Stimulated activated naive CD8-positive, alpha-beta T cell treated with anti-CD3 and anti-CD28 coated beads, Interleukin-15, Interleukin-2, amounts not matched to agents 100 ng/mL and 50 ng/mL, for 24 hours (primary cell): ENCODE data around the gene ASTL.

Experiments used
- H3K27ac Mint-ChIP-seq: one replicate; pipeline ENCODE4 v1.8.0; 2021; ENCODE audit warnings: mild to moderate bottlenecking, mixed read lengths
- H3K27me3 Mint-ChIP-seq: one replicate; pipeline ENCODE4 v1.8.0; 2021; ENCODE audit warnings: mixed read lengths
- H3K36me3 Mint-ChIP-seq: one replicate; pipeline ENCODE4 v1.8.0; 2021; ENCODE audit warnings: low read depth, mixed read lengths
- H3K4me1 Mint-ChIP-seq: one replicate; pipeline ENCODE4 v1.8.0; 2021; ENCODE audit warnings: low read depth, mixed read lengths
- H3K4me3 Mint-ChIP-seq: one replicate; pipeline ENCODE4 v1.8.0; 2021; ENCODE audit warnings: mild to moderate bottlenecking, mixed read lengths
- H3K9me3 Mint-ChIP-seq: one replicate; pipeline ENCODE4 v1.8.0; 2021; ENCODE audit warnings: mixed read lengths

Gene ASTL

DNA sequence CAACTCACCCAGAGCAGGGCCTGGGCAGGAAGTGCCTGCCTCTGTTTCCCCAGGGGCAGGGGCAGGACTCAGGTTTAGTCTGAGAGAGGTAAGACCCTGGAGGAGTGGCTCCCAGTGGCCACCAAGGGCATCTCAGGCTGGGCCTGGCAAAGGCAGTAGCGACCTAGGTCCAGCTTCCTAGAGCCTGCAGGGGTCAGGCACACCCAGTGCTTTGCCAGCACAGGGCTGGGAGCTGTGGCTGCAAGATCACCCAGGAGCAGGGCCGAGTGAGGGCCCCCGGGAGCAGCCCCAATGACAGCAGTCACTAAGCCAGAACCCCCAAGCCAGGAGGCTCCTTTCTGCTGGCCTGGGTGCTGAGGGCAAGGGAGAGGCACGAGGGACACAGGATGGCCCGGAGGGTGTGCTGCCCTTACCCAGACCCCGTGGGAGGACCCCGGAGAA lies 15.7 kb upstream of the ASTL start:
- Mint-ChIP-seq H3K27me3 (no peaks in the 10 kb centered on the region), H3K4me1 (peaks cover 88% of the 10 kb centered on the region), H3K27ac (no peak overlapping the region), H3K9me3 (no peaks in the 10 kb centered on the region), H3K4me3 (no peak overlapping the region), H3K36me3 (no peaks in the 10 kb centered on the region)

DNA sequence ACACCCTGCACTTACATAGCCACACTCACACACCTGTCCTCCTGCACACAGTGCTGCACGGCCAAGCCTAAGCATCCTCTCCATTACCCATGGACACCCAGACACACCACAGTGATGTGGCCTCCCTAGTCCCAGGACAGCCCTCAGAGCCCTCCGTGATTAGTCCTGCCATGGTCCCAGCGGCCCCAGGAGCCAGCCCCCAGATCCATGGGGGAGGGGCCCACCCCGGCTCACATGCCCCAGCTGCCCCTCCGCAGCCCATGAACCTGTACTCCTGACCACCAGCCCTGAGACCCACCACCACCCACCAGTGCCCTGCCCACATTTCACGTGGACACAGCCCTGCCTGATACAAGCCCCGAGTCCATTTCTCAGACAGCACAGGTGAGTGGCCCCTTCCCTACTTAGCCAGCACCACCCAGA lies 15.0 kb upstream of the ASTL start:
- H3K9me3 Mint-ChIP-seq, result no peaks in the 10 kb centered on the region
- H3K4me1 Mint-ChIP-seq, result peaks cover 87% of the 10 kb centered on the region
- no peaks in the 10 kb centered on the region for H3K27me3 Mint-ChIP-seq
- peak overlapping the region; percentile 45 for H3K27ac Mint-ChIP-seq
- H3K4me3 Mint-ChIP-seq, result no peak overlapping the region
- no peaks in the 10 kb centered on the region for H3K36me3 Mint-ChIP-seq

DNA sequence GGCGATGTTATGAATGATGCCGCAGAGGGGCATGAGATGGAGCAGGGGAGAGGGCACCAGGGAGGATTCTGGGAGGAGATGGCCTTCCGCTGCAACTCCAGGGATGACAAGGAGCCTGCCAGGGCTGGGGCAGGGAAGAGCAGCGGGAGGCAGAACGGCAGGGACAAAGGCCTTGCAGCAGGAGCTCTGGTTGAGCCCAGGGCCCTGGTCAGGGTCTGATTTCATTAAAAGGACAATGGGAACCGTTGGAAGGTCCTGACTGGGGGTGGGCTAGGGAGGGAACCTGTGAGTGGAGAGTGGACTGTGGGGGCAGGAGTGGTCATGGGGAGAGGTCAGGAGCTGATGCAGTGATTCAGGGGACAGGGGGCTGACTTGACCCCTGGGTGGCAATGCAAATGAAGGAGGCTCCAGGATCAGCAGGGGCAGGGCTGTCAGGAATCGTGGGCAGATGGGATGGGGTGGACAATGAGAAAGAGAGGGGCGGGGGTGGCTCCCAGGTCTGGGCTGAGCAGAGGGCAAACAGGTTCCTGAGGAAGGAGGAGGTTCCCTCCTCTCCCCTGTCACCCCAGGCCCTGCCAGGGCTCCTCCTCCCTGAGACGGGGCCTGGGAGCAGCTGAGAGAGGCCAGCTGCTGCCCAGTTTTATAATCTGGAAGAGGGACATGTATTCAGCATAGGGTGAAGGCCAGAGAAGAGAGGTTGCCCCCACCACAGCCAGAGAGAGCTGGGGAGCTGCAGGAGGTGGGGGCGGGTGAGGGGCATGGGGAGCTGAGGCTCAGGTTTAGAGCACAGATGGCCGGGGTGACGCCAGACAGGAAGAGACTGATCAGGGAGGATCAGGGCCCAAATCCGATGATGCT lies 14.2 kb upstream of the ASTL start:
- Mint-ChIP-seq H3K27me3 (no peaks in the 10 kb centered on the region), H3K4me3 (no peak overlapping the region), H3K9me3 (no peaks in the 10 kb centered on the region), H3K36me3 (no peaks in the 10 kb centered on the region), H3K4me1 (peaks cover 87% of the 10 kb centered on the region), H3K27ac (no peak overlapping the region)

DNA sequence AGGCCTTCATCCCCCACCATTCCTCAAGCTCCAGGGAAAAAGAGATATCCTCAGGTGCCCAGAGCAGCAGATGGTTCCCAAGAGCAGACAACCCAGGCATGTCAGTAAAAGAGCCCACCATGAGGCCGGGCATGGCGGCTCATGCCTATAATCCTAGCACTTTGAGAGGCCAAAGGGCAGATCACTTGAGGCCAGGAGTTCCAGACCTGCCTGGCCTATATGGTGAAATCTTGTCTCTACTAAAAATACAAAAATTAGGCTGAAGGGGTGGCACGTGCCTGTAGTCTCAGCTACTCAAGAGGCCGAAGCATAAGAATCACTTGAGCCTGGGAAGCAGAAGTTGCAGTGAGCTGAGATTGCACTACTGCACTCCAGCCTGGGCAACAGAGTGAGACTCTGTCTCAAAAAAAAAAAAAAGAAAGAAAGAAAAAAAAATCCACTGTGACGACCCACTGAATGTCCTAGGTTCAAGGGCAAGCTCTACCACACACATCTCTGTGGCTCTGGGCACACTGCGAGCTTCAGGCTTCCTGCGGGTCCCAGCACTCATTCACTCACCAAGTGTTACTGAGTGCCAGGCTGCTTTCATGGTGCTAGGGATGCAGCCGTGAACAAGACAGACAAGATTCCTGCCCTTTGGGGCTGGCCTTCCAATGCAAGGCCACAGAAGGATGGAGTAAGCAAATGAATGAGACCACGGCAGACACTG lies 13.4 kb upstream of the ASTL start:
- peaks cover 87% of the 10 kb centered on the region for H3K4me1 Mint-ChIP-seq
- H3K36me3 Mint-ChIP-seq, result no peaks in the 10 kb centered on the region
- H3K27ac Mint-ChIP-seq, result peak overlapping the region; percentile 21
- H3K27me3 Mint-ChIP-seq, result no peaks in the 10 kb centered on the region
- no peak overlapping the region for H3K4me3 Mint-ChIP-seq
- no peaks in the 10 kb centered on the region for H3K9me3 Mint-ChIP-seq

DNA sequence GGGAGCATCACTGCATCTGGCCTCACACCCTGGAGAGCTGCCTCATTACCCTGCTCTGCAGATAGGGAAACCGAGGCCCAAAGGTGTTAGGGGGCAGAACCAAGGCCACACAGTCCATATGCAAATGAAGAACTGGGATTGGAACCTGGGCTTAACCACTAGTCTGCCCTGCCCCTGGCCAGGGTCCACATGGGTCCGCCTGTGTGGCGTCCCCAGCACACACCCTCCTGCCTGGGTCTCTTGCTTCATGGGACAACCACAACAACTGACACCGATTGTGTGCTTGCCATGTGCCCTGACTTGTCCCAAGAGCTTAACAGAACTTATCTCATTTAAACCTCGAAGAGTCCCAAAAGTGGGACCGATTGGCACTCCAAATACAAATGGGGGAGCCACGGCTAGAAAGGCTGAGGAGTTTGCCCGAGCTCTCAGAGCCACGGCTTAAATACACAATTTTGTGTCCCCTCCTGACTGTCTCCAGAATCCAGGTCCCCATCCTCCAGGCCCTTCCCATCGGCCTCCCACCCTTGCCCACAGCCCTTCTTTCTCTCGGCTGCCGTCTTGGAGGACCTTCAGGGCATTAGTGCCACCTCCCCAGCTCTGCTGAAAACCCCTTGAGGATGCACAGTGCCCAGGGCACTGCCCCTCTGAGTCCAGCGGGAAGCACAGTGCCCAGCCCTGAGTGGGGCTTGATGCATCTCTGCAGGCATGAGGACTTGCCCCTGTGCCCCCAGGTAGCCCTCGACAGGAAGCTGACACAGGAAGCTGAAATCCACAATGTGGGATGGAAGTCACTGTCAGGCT lies 12.7 kb upstream of the ASTL start:
- H3K27me3 Mint-ChIP-seq, result no peaks in the 10 kb centered on the region
- H3K36me3 Mint-ChIP-seq, result no peaks in the 10 kb centered on the region
- no peaks in the 10 kb centered on the region for H3K9me3 Mint-ChIP-seq
- H3K27ac Mint-ChIP-seq, result peak overlapping the region; percentile 21
- H3K4me1 Mint-ChIP-seq, result peaks cover 85% of the 10 kb centered on the region
- no peak overlapping the region for H3K4me3 Mint-ChIP-seq

DNA sequence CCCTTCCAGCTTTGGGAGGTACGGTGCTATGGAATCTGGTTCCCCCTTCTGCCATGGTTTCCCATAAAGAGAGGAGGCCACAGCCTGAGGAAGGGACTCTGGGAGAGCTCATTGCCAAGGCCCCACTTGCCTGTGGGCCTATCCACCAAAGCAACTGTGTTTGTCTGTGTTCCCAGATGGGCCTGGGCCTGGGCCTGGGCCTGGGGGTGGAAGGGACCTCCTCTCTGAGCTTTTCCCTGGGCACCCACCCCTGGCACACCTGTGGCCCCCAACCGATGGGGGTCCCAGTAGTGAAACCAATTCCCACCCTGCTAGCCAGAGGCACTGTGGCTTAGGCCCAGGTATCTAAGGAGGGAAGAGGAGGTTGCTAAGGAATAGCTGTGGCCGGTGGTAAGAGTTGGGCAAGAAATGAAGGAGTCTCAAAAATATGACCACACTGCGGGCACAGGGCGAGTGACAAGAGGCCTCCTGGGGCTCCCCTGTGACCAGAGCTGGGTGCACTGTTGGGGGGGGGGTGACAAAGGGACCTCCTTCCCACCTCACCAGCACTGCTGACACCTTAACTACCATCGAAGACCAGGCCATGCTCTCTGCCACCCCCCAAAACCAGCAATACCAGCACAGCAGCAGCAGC lies 11.8 kb upstream of the ASTL start:
- H3K27me3 Mint-ChIP-seq, result no peaks in the 10 kb centered on the region
- no peaks in the 10 kb centered on the region for H3K9me3 Mint-ChIP-seq
- H3K36me3 Mint-ChIP-seq, result no peaks in the 10 kb centered on the region
- no peak overlapping the region for H3K27ac Mint-ChIP-seq
- H3K4me3 Mint-ChIP-seq, result no peak overlapping the region
- peaks cover 80% of the 10 kb centered on the region for H3K4me1 Mint-ChIP-seq

DNA sequence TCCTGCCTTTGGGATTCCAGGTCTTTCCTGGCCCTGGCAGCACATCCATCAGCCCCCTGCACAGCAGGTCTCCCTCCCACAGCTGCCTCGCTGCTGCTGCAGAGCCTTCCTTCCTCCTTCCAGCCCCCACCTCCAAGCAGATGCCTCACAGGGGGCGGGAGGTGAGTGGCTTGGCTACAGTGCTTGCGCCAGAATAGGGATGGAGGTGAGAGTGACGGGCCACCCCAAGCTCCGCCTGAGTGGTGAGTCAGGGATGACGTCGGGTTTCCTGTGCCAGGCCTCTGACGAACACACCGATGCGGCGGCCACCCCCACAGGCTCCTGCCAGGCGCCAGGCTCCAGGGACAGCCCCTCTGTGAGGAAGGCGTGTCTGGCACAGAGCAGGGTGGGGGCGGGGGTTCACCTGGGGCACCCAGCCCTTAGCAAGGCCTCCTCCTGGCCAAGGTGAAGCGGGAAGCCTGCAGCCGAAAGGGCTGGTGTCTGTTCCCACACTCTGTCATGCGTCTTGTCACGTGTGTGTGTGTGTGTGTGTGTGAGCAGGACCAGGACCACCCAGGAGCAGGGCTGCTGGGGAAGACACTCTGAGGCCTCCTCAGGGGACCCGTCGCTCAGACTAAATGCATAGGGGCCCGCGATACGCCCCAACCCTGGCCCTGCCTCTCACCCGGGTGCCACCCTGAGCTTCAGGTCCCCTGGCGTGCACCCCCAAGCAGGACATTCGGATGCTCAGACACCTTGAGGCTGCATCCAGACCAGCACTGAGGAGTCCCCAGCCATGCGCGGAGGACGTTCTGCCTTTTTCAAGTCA lies 10.3 kb upstream of the ASTL start:
- H3K4me1 Mint-ChIP-seq, result peaks cover 81% of the 10 kb centered on the region
- peak overlapping the region; percentile 96 for H3K27ac Mint-ChIP-seq
- H3K27me3 Mint-ChIP-seq, result no peaks in the 10 kb centered on the region
- peak overlapping the region; percentile 89 for H3K4me3 Mint-ChIP-seq
- no peaks in the 10 kb centered on the region for H3K9me3 Mint-ChIP-seq
- peaks cover 12% of the 10 kb centered on the region for H3K36me3 Mint-ChIP-seq

DNA sequence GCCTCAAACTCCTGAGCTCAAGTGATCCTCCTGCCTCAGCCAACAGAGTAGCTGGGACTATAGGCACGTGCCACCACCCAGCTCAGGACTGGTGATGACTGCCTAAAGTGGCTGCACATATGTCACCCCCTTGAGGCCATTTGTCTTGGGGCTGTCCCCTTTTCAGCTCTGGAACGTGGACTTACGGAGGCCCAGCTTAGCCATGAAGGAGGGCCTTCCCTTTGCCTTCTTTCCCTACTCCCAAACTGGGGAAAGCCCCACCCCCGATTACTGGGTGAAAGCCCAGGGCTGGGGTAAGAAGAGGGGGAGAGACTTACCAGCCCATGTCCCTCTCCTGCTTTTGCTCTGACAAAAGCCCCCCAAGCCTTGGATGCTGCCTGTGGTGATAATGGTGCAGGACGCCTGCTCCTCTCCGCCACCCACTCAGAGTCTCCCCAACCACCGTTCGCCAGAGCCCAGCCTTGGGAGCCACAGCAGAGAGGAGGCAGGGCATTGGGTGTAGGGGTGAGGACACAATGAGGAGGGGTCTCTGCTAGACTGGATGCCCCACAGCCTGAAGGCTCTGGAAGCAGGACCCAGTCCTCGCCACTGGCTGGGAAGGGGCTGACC lies 9.4 kb upstream of the ASTL start:
- Mint-ChIP-seq H3K27ac (peak overlapping the region; percentile 96), H3K36me3 (peaks cover 21% of the 10 kb centered on the region), H3K4me1 (peaks cover 77% of the 10 kb centered on the region), H3K27me3 (no peaks in the 10 kb centered on the region), H3K9me3 (no peaks in the 10 kb centered on the region), H3K4me3 (peak overlapping the region; percentile 89)

DNA sequence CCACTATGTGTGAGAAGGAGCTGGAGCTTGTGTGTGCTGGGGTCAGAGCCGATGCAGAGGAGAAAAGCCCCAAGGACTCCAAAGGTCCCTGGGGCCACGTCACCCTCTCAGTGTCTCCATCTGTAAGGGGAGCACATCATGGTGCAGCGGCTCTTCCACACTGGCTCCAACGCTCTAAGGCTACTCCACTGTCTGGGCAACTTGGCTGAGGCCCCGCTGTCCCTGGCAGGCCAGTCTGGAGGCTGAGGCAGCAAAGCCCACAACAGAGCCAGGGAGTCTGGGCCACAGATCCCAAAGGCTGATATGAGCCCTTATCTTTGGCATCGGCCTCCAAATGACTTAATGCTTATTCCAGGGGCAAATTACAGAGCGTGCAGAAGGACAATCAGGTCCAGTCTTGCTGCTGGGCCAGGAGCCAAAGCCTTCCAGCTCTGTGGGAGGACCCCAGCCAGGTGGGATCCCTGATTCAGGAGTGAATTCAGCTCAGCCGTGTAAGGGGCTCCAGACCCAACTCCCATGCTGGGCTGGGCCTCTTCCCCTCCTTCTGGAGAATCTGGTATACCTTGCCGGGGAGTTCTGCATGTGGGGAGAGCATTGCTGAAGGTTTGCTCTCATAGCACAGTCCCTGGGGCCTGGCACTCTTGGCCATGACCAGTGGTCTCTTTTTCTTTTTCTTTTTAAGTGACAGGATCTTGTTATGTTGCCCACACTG lies 8.7 kb upstream of the ASTL start:
- H3K4me3 Mint-ChIP-seq, result peak overlapping the region; percentile 89
- H3K4me1 Mint-ChIP-seq, result peaks cover 77% of the 10 kb centered on the region
- no peaks in the 10 kb centered on the region for H3K9me3 Mint-ChIP-seq
- H3K27me3 Mint-ChIP-seq, result no peaks in the 10 kb centered on the region
- peak overlapping the region; percentile 96 for H3K27ac Mint-ChIP-seq
- peaks cover 27% of the 10 kb centered on the region for H3K36me3 Mint-ChIP-seq

DNA sequence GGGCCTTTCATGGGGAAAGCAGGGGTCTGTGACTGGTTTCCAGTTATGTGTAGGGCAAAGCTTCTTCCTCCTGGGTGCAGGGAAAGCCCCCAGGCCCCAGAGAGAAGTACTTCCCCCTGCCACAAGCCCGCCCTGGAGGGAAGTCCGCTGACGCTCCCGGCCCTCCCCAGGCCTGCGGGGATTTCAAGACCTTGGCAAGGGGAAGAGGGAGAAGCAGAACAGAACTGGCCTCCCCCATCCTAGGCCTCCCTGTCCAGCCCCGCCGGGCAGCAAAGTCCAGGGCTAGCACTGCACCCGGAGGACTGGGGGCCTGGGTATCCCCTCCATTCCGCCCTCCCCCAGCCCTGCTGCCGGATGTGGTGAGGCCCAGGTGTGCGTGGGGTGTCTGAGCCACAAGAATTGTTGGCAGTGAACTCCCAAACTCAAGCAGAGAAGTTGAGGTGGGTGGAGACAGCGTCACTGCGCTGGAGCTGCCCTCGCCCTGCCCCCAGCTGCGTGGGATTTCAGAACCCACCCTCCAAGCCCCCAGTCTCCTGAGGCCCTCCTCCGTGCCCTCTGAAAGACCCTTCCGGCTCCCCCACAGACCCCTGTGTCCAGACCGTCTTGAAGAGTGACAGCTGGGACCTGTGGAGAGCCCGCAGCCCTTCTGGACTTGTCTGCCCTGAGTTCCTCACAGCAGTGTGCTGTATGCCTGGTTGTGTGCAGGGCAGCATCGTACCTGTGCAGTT lies 8.0 kb upstream of the ASTL start:
- Mint-ChIP-seq H3K4me3 (peak overlapping the region; percentile 89), H3K36me3 (peaks cover 27% of the 10 kb centered on the region), H3K9me3 (no peaks in the 10 kb centered on the region), H3K27ac (peak overlapping the region; percentile 96), H3K27me3 (no peaks in the 10 kb centered on the region), H3K4me1 (peaks cover 77% of the 10 kb centered on the region)

DNA sequence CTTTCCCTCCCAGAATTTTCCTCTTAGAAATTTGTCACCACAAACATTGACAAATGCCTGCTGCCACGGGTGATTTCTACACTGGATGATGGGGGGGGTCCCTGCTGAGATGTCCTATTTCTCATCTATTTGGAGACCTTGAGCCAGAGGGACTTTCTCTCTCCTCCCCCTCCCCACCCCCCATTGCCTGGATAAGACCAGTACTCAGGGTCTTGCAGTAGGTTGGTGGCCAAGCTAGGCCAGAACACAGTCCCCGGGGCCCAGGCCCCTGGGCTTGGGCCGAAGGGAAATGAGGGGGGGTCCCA lies 7.5 kb upstream of the ASTL start:
- Mint-ChIP-seq H3K27me3 (no peaks in the 10 kb centered on the region), H3K36me3 (peaks cover 27% of the 10 kb centered on the region), H3K4me1 (peaks cover 75% of the 10 kb centered on the region), H3K27ac (peak overlapping the region; percentile 96), H3K9me3 (no peaks in the 10 kb centered on the region), H3K4me3 (peak overlapping the region; percentile 89)

DNA sequence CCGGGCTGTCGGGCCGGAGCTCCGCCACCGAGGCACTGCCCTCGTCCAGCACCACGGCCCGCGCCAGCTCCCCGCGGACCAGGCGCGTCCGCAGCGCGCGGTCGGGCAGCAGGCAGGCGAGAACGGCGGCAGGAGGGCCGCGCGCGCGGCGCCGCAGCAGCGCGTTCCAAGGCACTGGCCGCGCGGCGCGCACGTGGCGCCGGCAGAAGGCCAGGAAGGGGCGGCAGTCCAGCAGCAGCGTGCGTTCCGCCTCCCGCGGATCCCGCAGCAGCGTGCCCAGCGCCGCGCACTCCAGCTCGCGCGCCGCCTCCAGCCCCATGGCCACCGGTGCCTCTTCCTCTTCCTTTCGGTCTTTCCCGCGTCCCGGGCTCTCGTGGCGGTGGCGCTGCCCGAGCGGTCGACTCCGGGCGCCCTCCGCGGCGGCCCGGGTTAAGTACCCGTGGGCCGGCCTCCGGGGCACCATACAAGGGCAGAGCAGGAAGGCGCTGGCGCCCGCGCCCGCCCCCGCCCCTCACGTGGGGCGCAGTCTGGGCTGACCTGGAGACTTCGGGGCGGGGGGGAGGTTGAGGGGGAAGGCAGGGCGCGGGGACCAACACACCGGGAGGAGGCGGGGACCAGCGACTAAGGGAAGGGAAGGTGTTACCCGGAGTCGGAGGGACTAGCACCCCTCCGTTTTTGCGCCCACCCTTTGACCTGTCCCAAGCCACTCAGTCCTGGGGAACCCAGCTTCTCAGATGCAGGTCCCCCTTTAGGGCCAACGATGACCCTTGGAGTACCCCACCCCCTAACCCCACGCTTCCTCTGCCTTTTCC lies 6.9 kb upstream of the ASTL start, which contains the start of gene DUSP2:
DUSP2 (minus strand) TSS at position 405 of the 812 bp plus-strand sequence; CDS start at position 319, 86 bp downstream.
- Mint-ChIP-seq H3K4me1 (peaks cover 72% of the 10 kb centered on the region), H3K9me3 (no peaks in the 10 kb centered on the region), H3K27me3 (no peaks in the 10 kb centered on the region), H3K36me3 (peaks cover 27% of the 10 kb centered on the region), H3K4me3 (peak within 1 kb of the TSS; percentile 96), H3K27ac (peak within 1 kb of the TSS; percentile 96)
